Stimulated activated CD4-positive, alpha-beta T cell treated with anti-CD3 and anti-CD28 coated beads, Interleukin-1b, Interleukin-23, amount 100 ng/mL, for 4 hours (primary cell): ENCODE measurements around the gene KRTCAP2.

Experiments
- DNase-seq, 2 donors: peaks; one replicate each; pipeline ENCODE4 v3.0.0-alpha.2; 2020; ENCODE audit warnings: low read depth in 2 of 2

The KRTCAP2 gene

GRCh38 chr1:155183775-155184221, 10.7 kb upstream of the KRTCAP2 start:
- DNase-seq = no peak

- DNase-seq = no peak
These were observed 9.0 kb upstream of the KRTCAP2 start for GRCh38 chr1:155182052-155182550.

GRCh38 chr1:155181371-155182051, 8.4 kb upstream of the KRTCAP2 start:
- no peak for DNase-seq

- no peak for DNase-seq
These were observed 6.3 kb upstream of the KRTCAP2 start for GRCh38 chr1:155179112-155180031.

DNA sequence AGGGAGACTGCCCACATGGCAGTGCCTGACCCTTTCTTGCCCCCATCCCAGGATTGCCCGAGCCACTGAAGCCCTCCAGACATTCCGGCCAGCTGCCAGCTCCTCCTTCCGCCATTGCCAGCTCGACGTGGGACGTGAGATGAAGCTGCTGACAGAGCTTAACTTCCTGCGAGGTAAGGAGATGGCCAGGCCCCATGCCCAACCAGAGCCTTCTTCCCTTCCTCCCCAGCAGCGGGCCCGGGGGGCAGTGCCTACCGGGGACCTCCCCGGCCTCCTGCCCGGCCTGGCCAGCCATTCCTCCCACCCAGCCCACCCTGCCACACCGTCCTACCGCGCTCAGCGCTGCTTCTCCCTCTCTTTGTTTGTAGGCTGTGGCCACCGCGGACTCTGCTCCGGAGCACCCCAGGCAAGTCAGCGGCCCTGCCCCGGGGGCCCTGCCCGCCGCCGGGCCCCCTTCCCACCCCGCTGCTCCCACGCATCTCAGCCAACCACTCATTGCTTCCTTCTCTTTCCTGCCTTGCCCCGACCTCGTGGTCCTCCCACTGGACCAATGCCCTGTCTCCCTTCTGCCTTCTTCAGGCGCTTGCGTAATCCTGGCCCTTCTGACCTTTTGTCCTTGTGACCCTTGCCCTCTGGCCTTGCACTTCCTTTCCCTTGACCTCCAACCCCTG, 5.5 kb upstream of the KRTCAP2 start:
- no peak for DNase-seq

GRCh38 chr1:155177918-155178281, 4.8 kb upstream of the KRTCAP2 start:
- no peak for DNase-seq

- no peak for DNase-seq
These were observed 4.3 kb upstream of the KRTCAP2 start for GRCh38 chr1:155177192-155177917.

DNA sequence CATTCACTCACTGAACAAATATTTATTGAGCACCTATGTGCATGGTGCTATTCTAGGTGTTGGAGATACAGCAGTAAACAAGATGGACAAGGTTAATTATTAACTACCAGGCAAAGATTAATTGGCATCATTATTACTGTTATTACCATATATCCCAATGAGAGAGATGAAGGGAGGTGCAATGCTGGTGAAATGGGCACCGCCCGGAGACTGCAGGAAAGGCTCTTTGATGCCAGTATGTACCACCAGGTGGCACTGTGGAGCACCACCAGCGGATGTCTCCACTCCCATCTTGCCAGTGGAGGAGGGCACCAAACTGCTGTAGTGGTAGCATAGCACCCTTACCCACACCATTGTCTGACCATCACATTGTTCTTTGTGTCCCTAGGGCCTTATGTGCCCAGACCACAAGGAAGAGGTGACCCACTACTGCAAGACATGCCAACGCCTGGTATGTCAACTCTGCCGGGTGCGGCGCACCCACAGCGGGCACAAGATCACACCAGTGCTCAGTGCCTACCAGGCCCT, 3.5 kb upstream of the KRTCAP2 start:
- DNase-seq = peak; percentile 81 to 87

DNA sequence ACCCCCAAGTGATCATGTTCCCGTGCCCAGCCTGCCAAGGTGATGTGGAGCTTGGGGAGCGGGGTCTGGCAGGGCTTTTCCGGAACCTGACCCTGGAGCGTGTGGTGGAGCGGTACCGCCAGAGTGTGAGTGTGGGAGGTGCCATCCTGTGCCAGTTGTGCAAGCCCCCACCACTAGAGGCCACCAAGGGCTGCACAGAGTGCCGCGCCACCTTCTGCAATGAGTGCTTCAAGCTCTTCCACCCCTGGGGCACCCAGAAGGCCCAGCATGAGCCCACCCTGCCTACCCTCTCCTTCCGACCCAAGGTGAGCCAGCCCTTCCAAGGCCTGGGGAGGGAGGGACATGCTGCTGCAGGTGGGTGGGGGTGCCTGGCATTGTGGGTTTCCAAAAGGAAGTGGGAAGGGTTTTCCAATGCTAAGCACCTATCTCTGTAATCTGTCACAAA, 2.8 kb upstream of the KRTCAP2 start:
- DNase-seq = no peak

- no peak for DNase-seq
These were observed 2.3 kb upstream of the KRTCAP2 start for GRCh38 chr1:155175281-155175926.

DNA sequence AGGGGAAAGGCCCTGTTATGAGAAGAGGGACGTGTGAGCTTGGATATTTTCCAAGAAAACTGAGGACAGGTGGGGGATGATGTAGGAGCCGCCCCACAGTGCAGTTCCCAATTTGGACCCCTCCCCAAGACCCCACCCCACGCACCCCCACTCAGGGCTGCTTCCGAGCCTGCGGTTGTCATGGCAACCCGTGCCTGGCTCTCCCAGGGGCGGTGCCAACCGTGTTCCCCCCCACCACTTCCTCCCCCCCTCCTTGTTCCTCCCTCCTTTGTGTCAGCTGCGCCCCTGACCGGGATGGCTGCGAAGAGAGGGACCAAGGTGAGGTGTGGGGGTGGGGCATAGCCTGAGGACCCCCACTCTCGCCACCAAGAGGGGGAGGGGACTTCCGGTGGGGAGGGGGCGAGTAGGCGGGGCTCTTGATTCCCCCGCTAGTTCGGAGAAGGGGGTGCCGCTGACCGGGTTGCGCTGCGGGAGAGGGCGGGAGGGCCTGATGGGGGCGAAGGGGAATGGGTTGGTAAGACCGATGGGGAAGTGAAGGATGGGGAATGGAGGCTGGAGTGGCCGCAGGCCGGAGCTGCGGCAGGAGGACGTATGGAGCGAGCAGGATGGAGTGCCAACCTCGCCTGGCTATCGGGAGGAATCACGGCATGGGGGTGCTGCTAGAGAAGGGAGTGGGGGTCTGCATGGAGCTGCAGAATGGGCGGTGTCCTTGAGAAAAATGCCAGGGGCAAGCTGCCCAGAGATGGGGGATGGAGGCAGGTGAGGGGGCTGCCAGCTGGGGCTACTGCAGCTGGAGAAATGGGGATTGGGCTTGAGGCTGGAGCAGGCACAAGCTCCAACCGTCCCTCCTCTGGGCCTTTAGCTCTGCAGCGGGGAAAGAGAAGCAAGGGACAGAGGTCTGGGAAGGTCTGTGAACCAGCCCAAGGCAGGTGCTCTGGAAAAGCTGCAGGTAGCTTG, 1.5 kb upstream of the KRTCAP2 start:
- peak in 1 of 2 donors; percentile 30 for DNase-seq

- DNase-seq = peak; percentile 69 to 71
These were observed 597 bp upstream of the KRTCAP2 start, which contains the start of gene TRIM46 for GRCh38 chr1:155173478-155174323. Gene TRIM46, plus strand, starts transcription at chr1:155173849. Its CDS starts 118 bp downstream, at chr1:155173967.

GRCh38 chr1:155171836-155172731, 1.0 kb downstream of the KRTCAP2 start:
- DNase-seq = no peak

- no peak for DNase-seq
These were observed 2.3 kb downstream of the KRTCAP2 start for GRCh38 chr1:155170806-155171205.

DNA sequence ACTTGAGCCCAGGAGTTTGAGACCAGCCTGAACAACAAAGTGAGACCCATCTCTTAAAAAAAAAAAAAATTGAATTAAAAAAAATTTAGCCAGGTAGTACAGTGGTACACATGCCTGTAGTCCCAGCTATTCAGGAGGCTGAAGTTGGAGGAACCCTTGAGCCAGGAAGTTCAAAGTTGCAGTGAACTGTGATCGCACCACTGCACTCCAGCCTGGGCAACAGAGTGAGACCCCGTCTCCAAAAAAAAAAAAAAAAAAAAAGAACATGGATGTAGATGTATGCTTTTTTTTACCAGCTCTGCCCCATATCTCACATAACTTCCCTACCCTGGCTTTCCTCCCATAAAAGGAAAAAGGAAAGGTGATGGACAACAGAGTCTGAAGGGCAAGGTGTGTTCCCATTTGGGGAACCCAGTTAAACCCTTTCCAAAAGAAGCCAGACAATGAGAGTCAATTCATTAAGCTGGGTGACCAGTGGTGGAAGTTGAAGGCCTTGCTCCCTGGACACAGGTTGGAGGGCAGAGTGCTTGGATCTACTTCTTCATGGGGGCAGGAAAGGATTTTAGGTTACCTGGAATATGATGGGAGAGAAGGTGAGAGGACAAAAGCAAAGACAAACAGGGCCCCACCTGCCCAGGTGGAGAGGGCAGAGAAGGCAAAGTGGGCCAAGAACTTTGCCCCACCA, 2.9 kb downstream of the KRTCAP2 start:
- no peak for DNase-seq

- DNase-seq = no peak
These were observed 3.6 kb downstream of the KRTCAP2 start for GRCh38 chr1:155169541-155169940.
